Measurements from ENCODE around the gene C8A.

C8A gene

GRCh38 chr1:56873213-56873612 is 18.6 kb downstream of the C8A start:
- H3K9ac ChIP-seq: no peak overlapping the region
- no peak overlapping the region for H3K4me2 ChIP-seq
- H3K36me3 ChIP-seq: no peaks in the 10 kb centered on the region
- TF ChIP-seq Cebpa-rat (IDR thresholded peaks at IDR 0.05): no peak
- no peak overlapping the region for H3K27ac ChIP-seq
- no peaks in the 10 kb centered on the region for H3K9me3 ChIP-seq
- H3K4me1 ChIP-seq: peaks cover 6% of the 10 kb centered on the region; the same call in 1 of the 2 replicates
- H3K27me3 ChIP-seq: no peaks in the 10 kb centered on the region
- H4K20me1 ChIP-seq: no peaks in the 10 kb centered on the region
- no peak overlapping the region for H3K4me3 ChIP-seq

- Histone ChIP-seq H3K36me3 (no peaks in the 10 kb centered on the region), H3K9ac (no peak overlapping the region), H3K27me3 (no peaks in the 10 kb centered on the region), H4K20me1 (no peaks in the 10 kb centered on the region), H3K9me3 (no peaks in the 10 kb centered on the region), H3K27ac (no peak overlapping the region), H3K4me2 (no peak overlapping the region), H3K4me1 (peaks cover 6% of the 10 kb centered on the region; the same call in 1 of the 2 replicates), H3K4me3 (no peak overlapping the region)
- no peak for TF ChIP-seq Cebpa-rat (IDR thresholded peaks at IDR 0.05)
Observed at GRCh38 chr1:56874689-56875088, 20.1 kb downstream of the C8A start.

- H3K4me2 ChIP-seq: no peak overlapping the region
- H3K9me3 ChIP-seq: no peaks in the 10 kb centered on the region
- peaks cover 6% of the 10 kb centered on the region; the same call in 1 of the 2 replicates for H3K4me1 ChIP-seq
- TF ChIP-seq Cebpa-rat (IDR thresholded peaks at IDR 0.05): no peak
- H3K4me3 ChIP-seq: no peak overlapping the region
- H3K36me3 ChIP-seq: no peaks in the 10 kb centered on the region
- H3K9ac ChIP-seq: no peak overlapping the region
- no peaks in the 10 kb centered on the region for H3K27me3 ChIP-seq
- H4K20me1 ChIP-seq: no peaks in the 10 kb centered on the region
- no peak overlapping the region for H3K27ac ChIP-seq
Observed at GRCh38 chr1:56877973-56878372, 23.4 kb downstream of the C8A start.

GRCh38 chr1:56880774-56881173 is 26.2 kb downstream of the C8A start:
- H3K27me3 ChIP-seq: no peaks in the 10 kb centered on the region
- no peak for TF ChIP-seq Cebpa-rat (IDR thresholded peaks at IDR 0.05)

GRCh38 chr1:56881417-56881816 is 26.8 kb downstream of the C8A start:
- H4K20me1 ChIP-seq: no peaks in the 10 kb centered on the region
- H3K27me3 ChIP-seq: no peaks in the 10 kb centered on the region
- no peak for TF ChIP-seq Cebpa-rat (IDR thresholded peaks at IDR 0.05)
- no peaks in the 10 kb centered on the region for H3K9me3 ChIP-seq
- no peak overlapping the region for H3K4me2 ChIP-seq
- no peaks in the 10 kb centered on the region for H3K36me3 ChIP-seq
- no peak overlapping the region for H3K9ac ChIP-seq
- H3K4me1 ChIP-seq: peaks cover 6% of the 10 kb centered on the region; the same call in 1 of the 2 replicates
- H3K4me3 ChIP-seq: no peak overlapping the region
- H3K27ac ChIP-seq: no peak overlapping the region

More at GRCh38 chr1:56880774-56881173, 26.2 kb downstream of the C8A start:
- Histone ChIP-seq H3K36me3 (no peaks in the 10 kb centered on the region), H3K4me2 (no peak overlapping the region), H3K27ac (no peak overlapping the region), H3K9me3 (no peaks in the 10 kb centered on the region), H3K9ac (no peak overlapping the region), H4K20me1 (no peaks in the 10 kb centered on the region), H3K4me3 (no peak overlapping the region), H3K4me1 (peaks cover 6% of the 10 kb centered on the region; the same call in 1 of the 2 replicates)

GRCh38 chr1:56890229-56890628 is 35.6 kb downstream of the C8A start:
- Histone ChIP-seq H3K4me1 (no peaks in the 10 kb centered on the region), H3K27ac (no peak overlapping the region), H3K9ac (no peak overlapping the region), H3K36me3 (no peaks in the 10 kb centered on the region), H3K4me2 (no peak overlapping the region), H4K20me1 (no peaks in the 10 kb centered on the region), H3K4me3 (no peak overlapping the region), H3K9me3 (no peaks in the 10 kb centered on the region), H3K27me3 (no peaks in the 10 kb centered on the region)
- no peak for TF ChIP-seq Cebpa-rat (IDR thresholded peaks at IDR 0.05)

GRCh38 chr1:56894014-56894413 is 39.4 kb downstream of the C8A start:
- Histone ChIP-seq H3K9ac (no peak overlapping the region), H3K27me3 (no peaks in the 10 kb centered on the region), H3K4me1 (no peaks in the 10 kb centered on the region), H3K36me3 (no peaks in the 10 kb centered on the region), H3K4me3 (no peak overlapping the region), H3K4me2 (no peak overlapping the region), H3K9me3 (no peaks in the 10 kb centered on the region), H3K27ac (no peak overlapping the region), H4K20me1 (no peaks in the 10 kb centered on the region)
- no peak for TF ChIP-seq Cebpa-rat (IDR thresholded peaks at IDR 0.05)

GRCh38 chr1:56897150-56898004 is 42.8 kb downstream of the C8A start:
- Histone ChIP-seq H3K4me3 (no peak overlapping the region), H3K4me1 (no peaks in the 10 kb centered on the region), H3K9me3 (no peaks in the 10 kb centered on the region), H3K36me3 (no peaks in the 10 kb centered on the region), H3K4me2 (no peak overlapping the region), H3K27ac (no peak overlapping the region), H3K9ac (no peak overlapping the region), H3K27me3 (no peaks in the 10 kb centered on the region), H4K20me1 (no peaks in the 10 kb centered on the region)
- TF ChIP-seq Cebpa-rat (IDR thresholded peaks at IDR 0.05): no peak

- no peak overlapping the region for H3K27ac ChIP-seq
- H3K4me1 ChIP-seq: no peaks in the 10 kb centered on the region
- no peak overlapping the region for H3K4me2 ChIP-seq
- H3K9ac ChIP-seq: no peak overlapping the region
- H3K36me3 ChIP-seq: no peaks in the 10 kb centered on the region
- H3K27me3 ChIP-seq: no peaks in the 10 kb centered on the region
- H3K9me3 ChIP-seq: no peaks in the 10 kb centered on the region
- TF ChIP-seq Cebpa-rat (IDR thresholded peaks at IDR 0.05): no peak
- no peak overlapping the region for H3K4me3 ChIP-seq
- H4K20me1 ChIP-seq: no peaks in the 10 kb centered on the region
Observed at GRCh38 chr1:56898005-56898373, 43.4 kb downstream of the C8A start.

- H3K4me1 ChIP-seq: no peaks in the 10 kb centered on the region
- H3K36me3 ChIP-seq: no peaks in the 10 kb centered on the region
- H3K9ac ChIP-seq: no peak overlapping the region
- H3K27ac ChIP-seq: no peak overlapping the region
- no peaks in the 10 kb centered on the region for H3K27me3 ChIP-seq
- TF ChIP-seq Cebpa-rat (IDR thresholded peaks at IDR 0.05): no peak
- H3K4me3 ChIP-seq: no peak overlapping the region
- no peaks in the 10 kb centered on the region for H4K20me1 ChIP-seq
- H3K9me3 ChIP-seq: no peaks in the 10 kb centered on the region
- H3K4me2 ChIP-seq: no peak overlapping the region
Observed at GRCh38 chr1:56898879-56899278, 44.3 kb downstream of the C8A start.
